ENCODE data around the gene SLC8A1.

The SLC8A1 gene

DNA sequence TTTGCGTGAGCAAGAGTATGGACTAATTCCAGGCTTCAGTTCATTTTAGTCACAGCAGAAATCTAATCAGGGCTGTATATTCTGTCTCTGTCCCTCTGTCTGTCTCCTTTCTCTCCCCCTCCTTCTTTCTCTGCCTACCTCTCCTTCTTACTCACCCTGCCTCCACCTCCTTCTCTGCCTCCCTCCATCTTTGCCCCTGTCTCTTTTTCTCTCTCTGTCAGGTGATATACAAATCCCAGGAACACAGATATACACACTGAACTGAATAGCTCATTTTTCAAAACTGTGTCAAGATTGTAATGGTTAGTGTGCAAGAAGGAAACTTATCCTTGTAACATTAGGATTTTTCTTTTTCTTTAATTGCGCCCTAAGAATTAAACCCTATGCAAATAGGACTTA is 32.5 kb downstream of the SLC8A1 start:
- DNase-seq, result no peak

DNA sequence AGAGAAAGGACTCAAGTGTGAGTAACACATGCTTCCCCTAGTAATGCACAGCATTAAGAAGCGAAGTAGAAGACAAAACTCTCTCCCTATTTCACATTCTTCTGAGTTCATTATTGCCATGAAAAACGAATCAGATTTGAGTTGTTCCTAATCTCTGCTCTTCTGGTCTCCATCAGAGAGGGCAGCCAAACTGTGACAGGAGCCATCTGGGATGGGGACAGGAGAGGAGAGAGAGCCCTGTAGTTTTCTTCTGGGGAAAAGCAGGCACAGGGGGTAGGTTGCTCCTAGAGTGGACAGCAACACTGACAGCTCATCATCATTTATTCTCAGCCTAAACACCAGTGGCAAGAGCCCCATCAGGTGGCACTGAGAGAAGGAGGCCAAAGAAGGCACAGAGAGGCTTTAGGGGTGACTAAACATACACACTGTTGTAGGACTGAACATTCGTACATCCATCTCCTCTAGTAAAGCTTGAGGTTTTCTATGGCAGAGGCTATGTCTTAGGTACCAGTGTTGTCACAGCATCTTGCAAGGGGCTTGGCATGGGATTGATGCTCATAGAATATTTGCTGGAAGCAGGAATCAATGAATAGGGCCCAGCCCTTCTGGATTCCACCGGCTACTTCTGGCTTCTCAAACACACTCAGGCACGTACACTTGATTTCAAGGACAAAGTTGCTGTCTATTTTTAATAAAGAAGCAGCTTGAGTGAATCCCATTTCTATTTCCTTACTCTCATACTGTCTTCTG is 33.1 kb downstream of the SLC8A1 start:
- no peak for DNase-seq

DNA sequence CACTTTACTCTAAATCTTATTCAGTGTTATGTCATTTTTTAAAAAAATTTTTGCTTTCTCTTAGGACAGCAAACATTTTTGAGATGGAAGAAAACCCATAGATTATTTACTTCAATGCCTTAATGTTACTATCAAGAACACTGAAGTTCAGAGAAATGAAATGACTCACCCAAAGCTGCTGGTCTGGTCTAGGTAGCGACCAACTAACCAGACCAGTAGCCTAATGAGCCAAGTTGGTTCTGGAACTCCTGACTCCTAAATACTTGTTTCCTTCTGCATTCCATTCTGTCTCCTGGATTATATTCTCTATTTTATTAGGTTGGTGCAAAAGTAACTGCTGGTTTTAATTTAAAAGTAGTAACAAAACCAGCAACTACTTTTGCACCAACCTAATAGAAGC is 35.4 kb downstream of the SLC8A1 start:
- DNase-seq, result no peak

DNA sequence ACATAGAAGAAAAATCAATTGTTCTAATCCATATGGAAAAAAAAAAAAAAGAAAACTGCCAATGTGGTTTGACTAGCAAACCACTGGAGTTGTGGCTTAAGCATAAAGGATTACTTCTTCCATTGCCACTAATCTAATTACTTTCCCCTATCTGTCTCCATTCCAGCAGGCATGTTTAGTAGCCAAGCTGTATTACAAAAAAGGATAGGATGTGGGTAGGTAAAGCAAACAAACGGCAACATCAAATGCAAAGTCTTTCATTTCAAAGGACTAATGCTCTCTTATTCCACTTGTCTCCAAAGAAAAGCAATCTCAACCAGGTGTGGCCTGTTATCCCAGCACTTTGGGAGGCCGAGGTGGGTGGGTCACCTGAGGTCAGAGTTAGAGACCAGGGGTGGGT is 36.5 kb downstream of the SLC8A1 start:
- DNase-seq, result no peak

DNA sequence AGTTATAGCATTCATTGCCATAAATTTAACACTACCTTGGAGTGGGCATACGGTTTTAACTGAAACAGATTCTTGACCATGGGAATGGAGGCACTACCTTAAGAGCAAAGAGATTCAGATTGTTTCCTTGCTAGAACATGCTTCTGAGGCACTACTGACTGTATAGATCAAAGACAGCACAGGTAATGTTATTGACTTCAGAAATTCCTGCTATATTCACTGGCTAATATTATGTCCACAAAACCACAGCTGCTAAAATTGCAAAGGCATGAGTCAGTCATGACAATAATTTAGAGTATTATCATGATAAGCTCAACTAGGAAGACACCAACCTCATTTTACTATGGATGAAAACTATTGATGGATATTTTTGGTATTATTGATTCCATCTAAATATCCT is 39.4 kb downstream of the SLC8A1 start:
- DNase-seq, result no peak

DNA sequence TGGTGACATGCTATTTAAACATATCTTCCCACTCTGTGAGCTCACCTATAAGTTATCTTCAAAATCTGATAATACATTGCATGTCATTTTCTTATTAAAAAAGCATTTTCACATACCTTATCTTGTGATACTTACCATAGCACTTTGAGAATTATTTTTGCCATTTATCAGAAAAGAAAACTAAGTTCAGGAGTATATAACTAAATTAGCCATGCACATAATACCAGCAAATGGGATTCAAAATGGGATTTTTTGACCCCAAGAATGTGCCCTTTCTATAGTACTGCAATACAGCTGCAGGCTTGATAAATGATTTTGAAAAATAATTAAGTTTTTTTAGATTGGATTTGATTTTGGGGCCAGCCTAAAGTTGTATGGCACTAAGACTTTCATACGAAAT is 41.2 kb downstream of the SLC8A1 start:
- no peak for DNase-seq

DNA sequence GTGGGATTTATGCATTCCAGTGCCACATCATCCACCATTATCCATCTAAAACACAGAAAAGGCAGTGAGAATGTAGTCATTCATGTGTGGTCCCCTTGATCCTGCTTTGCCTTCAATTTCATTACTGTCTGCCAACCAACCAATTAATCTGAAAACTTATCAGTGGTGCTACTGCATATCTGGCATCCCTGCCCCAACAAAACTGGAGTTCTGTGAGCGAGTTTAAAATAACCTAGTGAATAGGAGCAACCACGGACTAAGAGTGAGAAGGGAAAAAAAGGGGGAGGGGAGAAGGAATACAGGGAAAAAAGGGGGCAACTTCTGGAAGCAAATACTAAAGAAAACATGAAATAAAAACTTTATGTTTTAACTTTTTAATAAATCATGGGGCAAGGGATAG is 42.2 kb downstream of the SLC8A1 start:
- no peak for DNase-seq

DNA sequence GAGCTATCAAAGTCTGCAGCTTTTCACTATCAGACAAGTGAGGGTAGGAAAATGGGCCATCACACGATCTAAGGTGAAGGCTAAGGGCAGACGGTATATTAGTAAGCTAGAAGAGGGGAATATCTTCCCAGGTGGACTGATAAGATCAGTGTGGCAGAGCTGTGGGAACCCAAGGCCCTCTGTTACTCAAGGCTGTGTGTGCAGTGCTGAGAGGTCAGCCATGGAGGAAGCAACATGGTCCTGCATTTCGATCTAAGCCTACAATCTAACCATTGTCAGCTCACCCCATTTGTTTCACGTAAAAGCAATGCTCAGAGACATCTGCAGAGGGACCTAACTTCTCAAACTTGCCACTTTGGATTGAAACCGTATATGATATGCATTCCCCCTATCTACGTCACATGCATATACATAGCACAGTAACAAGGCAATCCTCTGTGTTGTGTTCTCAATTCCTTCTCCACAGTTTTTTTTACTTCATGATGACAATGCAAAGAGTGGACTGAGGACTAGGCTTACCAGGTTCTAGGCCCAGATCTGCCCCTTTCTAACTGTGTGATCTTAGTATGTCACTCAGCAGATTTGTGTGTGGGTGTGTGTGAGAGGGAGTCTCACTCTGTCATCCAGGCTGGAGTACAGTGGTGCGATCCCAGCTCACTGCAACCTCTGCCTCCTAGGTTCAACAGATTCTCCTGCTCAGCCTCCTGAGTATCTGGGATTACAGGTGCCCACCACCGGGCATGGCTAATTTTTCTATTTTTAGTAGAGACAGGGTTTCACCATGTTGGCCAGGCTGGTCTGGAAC is 45.2 kb downstream of the SLC8A1 start:
- no peak for DNase-seq

DNA sequence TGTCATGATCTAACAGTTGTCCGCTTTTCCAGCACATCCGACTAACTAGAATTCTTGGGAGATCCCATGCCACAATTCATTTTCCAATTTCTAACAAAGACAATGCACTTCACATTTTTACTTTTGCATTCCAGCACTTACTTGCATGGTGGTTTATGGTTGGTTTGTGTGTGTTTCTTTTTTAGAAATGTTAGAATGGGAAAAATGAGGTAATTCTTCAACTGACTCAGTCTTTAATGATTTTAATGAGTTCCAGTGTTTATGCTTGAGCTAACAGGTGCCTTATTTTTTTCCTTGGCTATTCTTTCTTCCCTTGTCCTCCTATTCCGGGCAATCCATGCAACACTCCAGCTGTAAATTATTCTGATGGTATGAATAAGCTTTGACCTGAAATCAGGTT is 46.4 kb downstream of the SLC8A1 start:
- DNase-seq, result no peak

DNA sequence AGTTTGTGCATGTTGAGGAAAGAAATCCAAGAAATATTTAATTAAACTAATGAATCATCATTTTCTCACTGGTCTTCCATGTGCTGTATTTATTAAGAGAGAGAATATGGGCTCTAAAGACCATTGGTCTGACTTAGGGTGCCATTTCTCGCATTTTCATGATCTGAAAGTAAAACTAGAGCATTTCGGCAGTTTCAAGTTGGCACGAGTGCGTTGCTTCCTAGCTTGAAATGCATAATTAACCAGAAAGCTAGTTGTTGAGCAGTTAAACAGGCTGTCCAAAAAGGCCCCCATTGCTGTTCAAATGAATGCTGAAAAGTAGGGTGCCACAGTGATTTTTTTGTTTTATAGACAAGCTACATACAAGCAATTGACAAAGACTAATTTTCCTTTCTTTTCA is 47.4 kb downstream of the SLC8A1 start:
- DNase-seq, result no peak

DNA sequence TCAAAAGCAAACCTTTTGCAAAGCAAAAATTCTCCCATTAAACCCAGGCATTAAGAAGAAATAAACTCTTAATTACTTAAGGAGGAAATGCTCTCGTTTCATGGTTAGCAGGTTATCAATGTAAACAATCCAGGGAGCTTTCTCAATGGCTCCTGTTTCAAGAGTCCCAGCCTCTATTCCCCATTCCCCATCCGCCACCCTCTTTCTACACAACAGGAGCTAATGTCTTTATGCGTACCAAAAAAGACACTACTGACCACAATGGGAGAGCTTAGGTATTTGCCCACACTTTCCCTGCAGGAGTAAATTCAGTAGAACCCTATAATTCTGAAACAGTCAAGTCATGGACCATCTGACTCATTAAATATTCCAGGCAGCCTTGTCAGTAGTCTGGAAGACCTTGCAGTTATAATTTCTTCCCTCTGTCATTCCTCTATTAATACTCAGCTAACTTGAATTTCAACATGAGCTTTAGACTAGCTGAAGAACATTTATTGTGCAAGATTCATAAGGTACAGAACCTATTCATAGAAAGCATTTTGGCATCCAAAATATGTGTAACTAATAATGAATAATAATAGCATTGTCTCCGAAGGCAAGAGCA is 48.6 kb downstream of the SLC8A1 start:
- DNase-seq, result no peak

DNA sequence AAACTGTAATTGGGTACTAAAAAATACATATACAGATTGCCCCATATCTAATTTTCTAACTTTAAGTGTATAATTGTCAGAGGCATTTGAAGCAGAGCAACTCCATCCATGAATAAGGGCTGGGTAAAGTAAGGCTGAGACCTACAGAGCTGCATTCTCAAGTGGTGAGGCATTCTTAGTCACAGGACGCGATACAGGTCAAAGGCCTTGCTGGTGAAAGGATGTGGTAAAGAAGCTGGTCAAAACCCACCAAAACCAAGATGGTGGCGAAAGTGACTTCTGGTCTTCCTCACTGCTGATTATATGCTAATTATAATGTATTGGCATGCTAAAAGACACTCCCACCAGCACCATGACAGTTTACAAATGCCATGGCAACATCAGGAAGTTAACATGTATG is 50.0 kb downstream of the SLC8A1 start:
- DNase-seq, result no peak

DNA sequence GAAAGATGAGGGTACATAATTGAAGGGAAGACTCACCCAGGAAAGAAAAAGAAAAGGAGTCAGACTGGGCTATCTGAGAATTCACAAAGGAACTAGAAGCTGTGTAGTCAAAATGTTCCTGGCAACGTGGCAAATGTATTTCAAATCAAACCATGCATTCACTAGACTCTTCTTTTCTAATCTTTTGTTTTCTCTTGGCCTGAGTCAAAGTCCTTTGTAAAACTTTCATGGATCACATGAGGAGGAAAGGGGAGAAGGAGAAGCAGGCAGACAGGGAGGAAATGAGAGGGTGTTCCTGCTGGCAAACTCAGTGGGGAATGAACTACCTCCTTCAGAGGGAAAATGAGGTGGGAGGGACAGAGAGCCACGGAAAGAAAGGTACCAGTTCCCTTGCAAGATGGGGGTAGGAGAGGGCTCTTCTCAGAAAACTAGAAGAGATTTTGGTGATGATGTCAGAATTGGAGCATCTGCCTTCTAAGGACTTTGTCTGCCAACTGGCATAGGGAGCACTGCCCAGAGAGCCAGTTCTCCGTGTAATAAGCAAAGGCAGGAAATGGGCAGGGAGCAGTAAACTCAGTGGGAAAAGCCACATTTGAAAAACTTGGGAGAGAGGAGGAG is 51.4 kb downstream of the SLC8A1 start:
- no peak for DNase-seq

DNA sequence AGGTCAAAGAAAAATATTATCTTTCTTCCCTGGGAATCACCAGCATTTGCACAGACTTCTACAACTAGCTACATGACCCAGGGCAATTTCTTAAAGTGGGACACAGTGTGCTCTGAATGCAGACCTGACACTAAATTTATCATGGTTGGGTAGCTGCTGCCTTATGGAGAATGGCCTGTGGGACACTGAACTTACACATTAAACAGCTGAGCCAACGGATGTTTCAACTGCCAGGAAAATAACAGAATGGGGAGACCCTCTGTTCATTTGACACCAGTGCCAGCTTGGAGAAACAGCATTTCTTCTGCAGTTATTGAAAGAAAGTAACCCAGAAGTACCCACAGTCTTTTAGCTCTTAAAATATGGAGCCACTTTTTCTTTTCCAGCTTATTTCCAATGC is 54.1 kb downstream of the SLC8A1 start:
- no peak for DNase-seq

DNA sequence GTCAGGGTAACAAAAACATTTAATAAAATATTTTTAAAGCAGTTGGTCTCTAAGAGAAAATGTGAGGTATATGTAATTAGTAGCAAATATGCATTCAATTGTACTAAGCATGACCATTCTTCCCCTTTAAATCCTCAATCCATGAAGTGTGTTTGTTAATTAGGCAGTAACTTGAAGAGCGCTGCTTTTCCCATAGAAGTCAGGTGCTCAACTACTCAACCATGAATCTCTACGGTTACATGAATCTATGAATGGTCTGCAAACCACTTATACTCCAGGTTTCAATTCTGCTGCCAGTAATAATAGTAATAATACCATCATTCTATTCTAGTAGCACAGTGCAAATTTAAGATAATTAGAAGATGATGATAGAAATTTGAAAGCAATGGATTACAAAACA is 55.8 kb downstream of the SLC8A1 start:
- no peak for DNase-seq

DNA sequence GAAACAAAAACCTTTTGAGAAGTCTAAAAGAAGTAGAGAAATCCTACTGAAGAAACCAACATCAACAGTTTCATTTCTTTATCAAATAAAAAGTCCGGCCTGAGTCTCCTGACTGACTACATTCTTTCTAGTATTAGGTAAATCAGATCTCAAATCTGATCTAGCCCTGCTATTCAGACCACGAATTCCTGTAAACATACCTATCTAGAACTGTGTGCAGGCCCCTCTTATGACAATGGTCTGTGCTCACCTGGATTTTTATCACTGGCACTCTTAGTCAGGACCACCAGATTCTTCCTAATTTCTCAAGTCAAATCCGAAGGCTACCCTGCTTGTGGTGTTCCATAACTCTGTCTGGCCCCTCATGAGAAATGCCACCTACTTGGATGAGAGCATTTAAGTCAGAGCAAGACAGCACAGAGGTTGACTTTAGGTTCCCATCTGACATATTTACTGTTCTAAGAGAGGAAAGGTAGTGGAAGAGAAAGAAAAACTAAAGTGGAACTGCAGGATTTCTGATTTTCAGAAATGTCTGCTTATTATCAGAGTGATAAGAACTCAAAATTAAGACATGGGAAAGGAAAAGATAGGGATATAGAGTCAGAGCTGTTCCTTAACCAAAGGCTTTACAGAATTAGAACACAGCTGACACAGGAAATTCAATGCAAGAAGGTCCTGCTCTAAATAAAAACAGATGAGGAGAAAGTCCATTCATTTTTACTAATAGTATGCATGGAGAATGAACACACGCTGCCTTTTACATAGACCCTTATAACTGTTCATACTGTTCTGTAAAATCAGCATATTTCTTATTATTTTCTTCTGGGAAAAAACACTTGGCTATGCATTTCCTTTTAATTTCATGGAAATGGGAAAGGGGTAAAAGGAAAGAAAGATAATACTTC is 56.5 kb downstream of the SLC8A1 start:
- DNase-seq, result no peak

DNA sequence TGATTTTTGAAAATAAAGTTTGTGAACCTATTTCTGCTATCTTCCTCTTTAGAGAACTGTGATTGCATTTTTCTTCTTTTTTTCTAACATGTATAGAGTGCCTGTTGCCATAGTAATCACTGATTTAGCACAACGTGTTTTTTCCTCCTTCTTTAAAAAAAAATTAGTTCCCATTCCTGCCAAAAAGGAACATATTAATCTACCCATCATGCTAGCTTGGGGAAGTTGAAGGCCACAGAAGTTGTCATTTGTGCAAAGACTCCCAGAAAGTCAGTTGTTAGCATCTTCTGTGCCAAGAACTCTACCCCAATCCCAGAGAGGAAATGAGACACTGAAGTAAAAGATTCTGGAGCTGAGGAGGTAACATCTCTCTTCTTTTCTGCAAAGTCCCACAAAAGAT is 57.3 kb downstream of the SLC8A1 start:
- DNase-seq, result no peak

DNA sequence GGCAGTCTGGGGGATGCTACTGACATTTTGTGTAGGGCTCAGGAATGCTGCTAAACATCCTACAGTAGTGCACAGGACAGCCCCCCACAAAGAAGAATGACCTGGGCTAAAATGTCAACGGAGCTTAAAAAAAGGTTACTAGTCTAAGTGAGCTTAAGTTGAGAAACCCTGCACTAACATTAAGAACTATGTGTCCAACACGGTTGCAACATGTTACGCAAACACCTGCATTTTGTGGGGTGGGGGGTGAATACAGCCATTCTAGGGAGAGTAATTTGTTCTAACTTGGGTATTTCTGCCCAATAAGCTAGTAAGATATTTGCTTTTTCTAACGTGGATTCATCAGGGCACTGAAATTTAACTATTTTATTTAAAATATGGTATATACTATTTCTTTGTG is 57.9 kb downstream of the SLC8A1 start:
- DNase-seq, result no peak

DNA sequence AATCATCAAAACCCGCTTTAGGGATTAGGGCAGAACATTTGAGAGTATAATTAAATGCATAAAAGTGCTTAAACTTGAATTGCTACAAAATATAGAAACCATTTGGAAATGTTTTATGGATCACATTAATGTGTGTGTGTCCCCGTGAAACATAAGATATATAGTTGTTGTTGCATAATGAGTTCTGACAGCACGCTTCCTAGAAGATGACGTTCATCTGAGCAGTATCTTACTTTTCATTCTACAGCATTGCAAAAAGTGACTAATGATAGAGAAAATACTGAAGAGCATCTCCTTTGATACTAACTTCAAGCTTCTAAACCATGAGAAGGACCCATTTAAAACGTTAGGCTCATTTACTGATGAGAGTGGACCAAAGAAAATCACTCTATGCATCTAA is 63.7 kb downstream of the SLC8A1 start:
- DNase-seq, result no peak

DNA sequence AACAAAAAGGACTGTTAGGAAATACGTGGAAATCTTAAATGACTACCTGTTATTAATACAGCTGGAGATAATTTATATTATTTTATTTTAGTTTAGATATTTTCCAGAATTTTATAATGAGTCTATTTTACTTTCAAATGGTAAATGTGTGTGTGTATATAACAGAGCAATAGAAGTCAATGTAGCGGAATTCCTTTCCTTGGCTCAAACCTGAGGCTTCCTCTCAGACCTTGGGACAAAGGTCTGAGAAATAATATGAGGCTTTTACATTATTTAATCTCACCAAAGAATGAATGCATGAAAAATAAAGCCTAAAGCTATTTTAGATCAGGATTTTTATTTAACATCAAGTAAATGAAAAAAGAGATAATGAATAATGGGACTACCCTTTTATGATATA is 65.7 kb downstream of the SLC8A1 start:
- no peak for DNase-seq

DNA sequence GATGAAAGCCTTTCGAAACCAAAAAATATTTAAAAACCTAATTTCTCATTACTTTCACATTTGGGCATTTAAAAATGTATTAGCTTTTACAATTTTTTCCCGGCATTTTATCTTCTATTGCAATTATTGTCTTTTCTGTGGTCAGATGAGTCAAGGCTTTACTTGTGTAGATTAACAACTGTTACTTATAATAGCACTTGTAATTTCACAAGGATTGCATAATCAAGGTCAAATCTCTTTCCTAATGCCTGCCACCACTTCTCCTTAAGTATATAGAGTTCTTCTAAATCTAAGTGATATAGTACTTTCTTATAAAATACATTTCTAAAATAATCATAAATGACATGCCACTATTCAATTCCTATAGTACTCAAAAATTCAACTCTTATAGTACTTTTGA is 67.2 kb downstream of the SLC8A1 start:
- DNase-seq, result no peak

DNA sequence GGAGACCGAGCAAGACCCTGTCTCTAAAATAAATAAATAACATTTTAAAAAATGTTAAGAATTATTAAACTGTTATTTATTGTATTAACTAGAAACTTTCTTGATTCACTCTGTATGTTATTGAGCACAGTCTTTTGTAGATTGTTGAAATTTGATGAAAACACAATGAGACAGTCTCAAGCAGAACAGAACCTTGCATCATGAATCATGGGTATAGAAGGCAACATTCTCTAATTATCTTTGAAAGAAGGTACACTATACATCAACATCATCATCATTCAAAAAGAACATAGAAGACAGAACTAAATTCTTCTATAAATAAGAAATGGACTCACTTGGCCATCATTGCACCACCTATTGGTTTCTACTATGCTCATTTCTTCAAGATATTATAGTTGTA is 67.7 kb downstream of the SLC8A1 start:
- no peak for DNase-seq

DNA sequence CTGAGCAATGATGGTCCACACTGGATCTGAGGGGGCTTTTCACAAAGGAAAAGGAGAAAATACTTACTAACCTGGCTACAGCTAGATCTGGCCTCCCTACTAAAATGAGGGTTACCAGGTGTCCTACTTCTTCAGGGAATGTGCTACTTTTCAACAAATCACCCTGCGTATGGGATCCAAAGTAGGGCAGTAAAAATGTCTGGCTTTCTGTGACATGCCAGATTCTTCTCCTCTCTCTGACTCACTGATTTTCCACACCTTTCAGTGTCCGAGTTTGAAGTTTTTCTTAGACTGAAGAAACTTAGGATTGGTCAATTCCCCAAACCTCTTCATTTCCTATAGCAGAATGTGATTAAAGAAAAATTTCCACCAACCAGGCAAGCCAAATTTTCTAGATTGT is 71.2 kb downstream of the SLC8A1 start:
- DNase-seq, result no peak

All from stimulated activated CD4-positive, alpha-beta T cell treated with anti-CD3 and anti-CD28 coated beads, Interleukin-2, amount 100 ng/mL, for 24 hours (primary cell).